GM23248 (cell line): ENCODE results near the gene COPG1. TPM values are rescaled to one million over a fixed set of nuclear protein-coding genes. Genes with fewer than 3 reads are reported as not detected.
A peak's percentile ranks its signal among the peaks of the same experiment; 100 is the strongest.

Source experiments
- DNase-seq: peaks from one replicate; pipeline ENCODE4 v3.0.0-alpha.2; 2015
- H2AFZ ChIP-seq: fragments of 200-600 bp; sonication (generic); 2 replicates; pipeline ENCODE4 v1.6.1; 2016; ENCODE audit warnings: antibody characterized with exemption
- H3F3A ChIP-seq: fragments of 200-600 bp; sonication (generic); 2 replicates; pipeline ENCODE4 v1.6.1; 2016; ENCODE audit warnings: mild to moderate bottlenecking, antibody characterized with exemption, mixed run types; ENCODE audit not compliant: insufficient read depth
- H3K27ac ChIP-seq: fragments of 200-600 bp; sonication (generic); 2 replicates; pipeline ENCODE4 v1.5.1; 2016; ENCODE audit warnings: mild to moderate bottlenecking
- H3K27me3 ChIP-seq: fragments of 200-600 bp; sonication (generic); replicated peaks from 2 replicates; pipeline ENCODE4 v1.6.1; 2016; ENCODE audit warnings: mild to moderate bottlenecking; ENCODE audit not compliant: insufficient read depth
- H3K36me3 ChIP-seq: fragments of 200-600 bp; sonication (generic); 2 replicates; pipeline ENCODE4 v1.6.1; 2016; ENCODE audit warnings: low read depth, mild to moderate bottlenecking
- H3K4me1 ChIP-seq: fragments of 200-600 bp; sonication (generic); 2 replicates; pipeline ENCODE4 v1.6.1; 2016; ENCODE audit warnings: mild to moderate bottlenecking; ENCODE audit not compliant: insufficient read depth
- H3K4me2 ChIP-seq: fragments of 200-600 bp; sonication (generic); one replicate; pipeline ENCODE4 v1.6.1; 2016; ENCODE audit warnings: mild to moderate bottlenecking; ENCODE audit not compliant: unreplicated experiment
- H3K4me3 ChIP-seq: fragments of 200-600 bp; sonication (generic); 2 replicates; pipeline ENCODE4 v1.5.1; 2016; ENCODE audit warnings: mild to moderate bottlenecking
- H3K79me2 ChIP-seq: fragments of 200-600 bp; sonication (generic); 2 replicates; pipeline ENCODE4 v1.6.1; 2016; ENCODE audit warnings: mild to moderate bottlenecking; ENCODE audit not compliant: insufficient read depth
- H3K9ac ChIP-seq: fragments of 200-600 bp; sonication (generic); 2 replicates; pipeline ENCODE4 v1.6.1; 2016; ENCODE audit warnings: mild to moderate bottlenecking
- H3K9me2 ChIP-seq: fragments of 200-600 bp; sonication (generic); 2 replicates; pipeline ENCODE4 v1.6.1; 2016; ENCODE audit warnings: mixed run types, mild to moderate bottlenecking, moderate library complexity; ENCODE audit not compliant: insufficient read depth
- H3K9me3 ChIP-seq: fragments of 200-600 bp; sonication (generic); one replicate; pipeline ENCODE4 v1.6.1; 2017; ENCODE audit warnings: low read depth
- H4K20me1 ChIP-seq: fragments of 200-600 bp; sonication (generic); 2 replicates; pipeline ENCODE4 v1.6.0; 2016; ENCODE audit not compliant: insufficient read depth
- EZH2 ChIP-seq: fragments of 200-600 bp; sonication (generic); IDR thresholded peaks from 2 replicates; pipeline ENCODE4 v1.6.1; 2018; ENCODE audit warnings: antibody characterized with exemption, mild to moderate bottlenecking; ENCODE audit not compliant: insufficient read depth, poor library complexity, severe bottlenecking
- EZH2phosphoT487 ChIP-seq: fragments of 200-600 bp; sonication (generic); IDR thresholded peaks from 2 replicates; pipeline ENCODE4 v1.6.1; 2018; ENCODE audit warnings: antibody characterized with exemption, moderate library complexity, mild to moderate bottlenecking, low read depth; ENCODE audit not compliant: insufficient read depth
- WGBS, 2 experiments: methylation state at CpG; one replicate each; pipeline ENCODE4 v1.1.6; 2015 to 2017; ENCODE audit warnings: low lambda C conversion rate in 2 of 2, low coverage in 1 of 2; ENCODE audit errors: missing lambda C conversion rate in 2 of 2; 5-methylcytosine and 5-hydroxymethylcytosine counted together
- in situ Hi-C: fragments of 300-500 bp; cut with MboI; formaldehyde crosslinking; loops from 2 replicates; pipeline ENCODE4 v1.15.0; 2020
- polyA plus RNA-seq: library from polyadenylated mRNA; unstranded; fragments of >200 nt; fragmentation: Nextera tagmentation; extraction: Ambion mirVana; gene quantifications from 2 replicates; pipeline ENCODE4 v1.2.1, GENCODE V29; 2016
- total RNA-seq: library from RNA; depleted of rRNA; stranded (reverse); fragments of >200 nt; shearing (Covaris generic); gene quantifications from 2 replicates; pipeline ENCODE4 v1.2.3, GENCODE V29; 2014

COPG1 gene
- total and polyA plus RNA-seq, 2 experiments from 2014 or later: 254 to 298 TPM

GRCh38 chr3:129315223-129315997, 66.0 kb downstream of the COPG1 start:
- Histone ChIP-seq H3K4me1 (0 out of 2 replicates have a peak, but pooled peaks cover 5% of the 10 kb centered on the region), H3K9ac (peak overlapping the region; percentile 92), H3K4me3 (peak overlapping the region; percentile 97), H3K4me2 (peak overlapping the region; percentile 94), H4K20me1 (no peaks in the 10 kb centered on the region), H3F3A (no peaks in the 10 kb centered on the region), H3K36me3 (no peaks in the 10 kb centered on the region), H3K9me2 (no peaks in the 10 kb centered on the region), H3K9me3 (no peaks in the 10 kb centered on the region), H3K27ac (peak overlapping the region; percentile 84), H3K27me3 (no peaks in the 10 kb centered on the region), H2AFZ (peak overlapping the region; percentile 70), H3K79me2 (peaks cover 4% of the 10 kb centered on the region; the same call in 1 of the 2 replicates)
- no peak for TF ChIP-seq EZH2
- TF ChIP-seq EZH2phosphoT487: no peak
- in situ Hi-C loops: no loop called here
- WGBS, 2 experiments: 1% methylated on average over 53 to 67 of the region's 80 CpGs
- DNase-seq: peak; percentile 66

DNA sequence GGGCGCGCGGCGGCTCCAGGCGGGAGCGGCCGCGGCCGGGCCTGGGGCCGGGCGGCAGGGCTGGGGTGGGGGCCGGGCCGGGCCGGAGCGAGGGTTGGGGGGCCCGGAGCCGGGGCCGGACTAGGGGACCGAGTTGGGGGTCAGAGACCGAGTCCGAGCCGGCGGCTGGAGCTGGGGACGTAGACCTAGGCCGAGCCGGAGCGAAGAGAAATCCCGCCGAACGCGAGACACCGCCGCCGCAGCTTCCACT, 66.5 kb downstream of the COPG1 start:
- Histone ChIP-seq H3F3A (no peaks in the 10 kb centered on the region), H3K9me3 (no peaks in the 10 kb centered on the region), H3K79me2 (peaks cover 4% of the 10 kb centered on the region; the same call in 1 of the 2 replicates), H3K27me3 (no peaks in the 10 kb centered on the region), H3K9me2 (no peaks in the 10 kb centered on the region), H3K27ac (peak overlapping the region; percentile 84), H3K4me3 (peak overlapping the region; percentile 97), H3K9ac (peak overlapping the region; percentile 92), H3K4me1 (0 out of 2 replicates have a peak, but pooled peaks cover 5% of the 10 kb centered on the region), H3K36me3 (no peaks in the 10 kb centered on the region), H4K20me1 (no peaks in the 10 kb centered on the region), H3K4me2 (peak overlapping the region; percentile 89), H2AFZ (peak overlapping the region; percentile 94; the same call in 1 of the 2 replicates)
- WGBS, 2 experiments: 0 to 2% methylated on average over 14 to 22 of the region's 34 CpGs
- TF ChIP-seq EZH2phosphoT487: no peak
- no peak for TF ChIP-seq EZH2
- in situ Hi-C loops: no loop called here
- DNase-seq: no peak

GRCh38 chr3:129316248-129317013, 67.0 kb downstream of the COPG1 start:
- Histone ChIP-seq H3F3A (no peaks in the 10 kb centered on the region), H3K9me3 (no peaks in the 10 kb centered on the region), H3K4me1 (0 out of 2 replicates have a peak, but pooled peaks cover 5% of the 10 kb centered on the region), H3K9ac (peak overlapping the region; percentile 92), H3K27ac (peak overlapping the region; percentile 84), H3K36me3 (no peaks in the 10 kb centered on the region), H3K9me2 (no peaks in the 10 kb centered on the region), H3K27me3 (no peaks in the 10 kb centered on the region), H4K20me1 (no peaks in the 10 kb centered on the region), H3K4me2 (peak overlapping the region; percentile 89), H3K79me2 (peaks cover 4% of the 10 kb centered on the region; the same call in 1 of the 2 replicates), H2AFZ (peak overlapping the region; percentile 94), H3K4me3 (peak overlapping the region; percentile 97)
- DNase-seq: peak; percentile 87
- WGBS, 2 experiments: 0% methylated on average over 43 to 55 of the region's 65 CpGs
- in situ Hi-C loops: no loop called here
- TF ChIP-seq EZH2 (no peak), EZH2phosphoT487 (no peak)

DNA sequence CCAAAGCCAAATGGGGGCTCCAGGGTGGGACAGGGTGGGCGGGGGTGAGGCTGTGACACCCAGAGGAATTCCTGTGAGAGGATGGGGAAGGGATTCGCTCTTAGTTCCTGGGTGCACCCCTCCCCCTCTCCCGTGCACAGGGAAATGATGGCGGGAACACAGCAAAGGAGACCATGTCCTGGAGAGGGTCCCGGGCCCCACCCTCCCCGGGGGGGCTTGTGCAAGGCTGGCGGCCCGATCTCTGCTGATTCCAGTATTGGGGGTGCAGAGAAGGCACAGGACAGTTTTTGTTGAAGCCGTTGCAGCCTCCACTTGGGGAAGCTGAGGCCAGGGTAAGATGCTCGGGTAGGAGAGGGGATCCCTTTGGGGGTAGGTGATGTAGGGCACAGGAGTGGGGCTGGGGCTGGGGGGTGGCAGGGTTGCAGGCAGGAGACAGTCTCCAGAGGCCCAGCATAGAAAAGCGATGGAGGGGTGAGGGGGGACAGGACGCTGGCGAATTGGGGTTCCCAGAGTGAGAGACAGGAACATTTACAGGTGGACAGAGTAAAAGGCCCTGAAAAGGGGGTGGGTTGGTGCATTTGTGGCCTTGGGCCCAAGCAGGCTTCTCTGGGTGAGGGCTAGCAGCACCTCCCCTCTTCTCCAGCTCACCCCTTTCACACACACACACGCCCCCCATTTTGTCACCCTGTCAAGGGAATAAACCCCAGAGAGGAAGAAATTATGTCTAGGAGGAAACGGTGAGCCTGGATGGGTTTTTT, 67.8 kb downstream of the COPG1 start:
- 0 out of 2 replicates have a peak, but pooled peaks cover 5% of the 10 kb centered on the region for H3K4me1 ChIP-seq
- H3K27me3 ChIP-seq: no peaks in the 10 kb centered on the region
- H3K4me2 ChIP-seq: peak overlapping the region; percentile 89
- H3K36me3 ChIP-seq: no peaks in the 10 kb centered on the region
- H3K9me3 ChIP-seq: no peaks in the 10 kb centered on the region
- DNase-seq: no peak
- H3K9me2 ChIP-seq: no peaks in the 10 kb centered on the region
- H4K20me1 ChIP-seq: no peaks in the 10 kb centered on the region
- H3K9ac ChIP-seq: peak overlapping the region; percentile 92
- H3K79me2 ChIP-seq: peaks cover 4% of the 10 kb centered on the region; the same call in 1 of the 2 replicates
- peak overlapping the region; percentile 94 for H2AFZ ChIP-seq
- in situ Hi-C loops: no loop called here
- peak overlapping the region; percentile 97 for H3K4me3 ChIP-seq
- H3F3A ChIP-seq: no peaks in the 10 kb centered on the region
- WGBS, 2 experiments: 32 to 34% methylated on average over 15 of the region's 15 CpGs
- peak overlapping the region; percentile 84 for H3K27ac ChIP-seq
- TF ChIP-seq EZH2 (no peak), EZH2phosphoT487 (no peak)
